ENCODE results near the gene STMN3.
"Not testable (repeated sequence)": the region's sequence is repeated elsewhere in the genome, so short reads cannot be mapped to it uniquely, and the experiment has no call there.

STMN3 gene

GRCh38 chr20:63660174-63660573, 7.0 kb upstream of the STMN3 start:
- DNase-seq; POLR2A ChIA-PET; CTCF ChIA-PET; H3K9me3 ChIP-seq (ENCODE audit: control extremely low read depth in 1 of 5, control insufficient read depth in 4 of 5, insufficient read depth in 2 of 5, low read depth in 1 of 5, low read length in 4 of 5); H3K27me3 ChIP-seq (replicated peaks in 2 of 5; ENCODE audit: control insufficient read depth in 4 of 5, insufficient read depth in 5 of 5, low read length in 4 of 5); H3K27ac ChIP-seq (ENCODE audit: insufficient read depth in 1 of 2, low read depth in 1 of 2, low read length in 2 of 2, poor library complexity in 1 of 2, severe bottlenecking in 2 of 2); H3K4me3 ChIP-seq (ENCODE audit: control insufficient read depth in 1 of 7, extremely low read depth in 1 of 7, insufficient read depth in 4 of 7, low read depth in 2 of 7, low read length in 6 of 7): not testable (repeated sequence)
- WGBS (ENCODE audit: insufficient coverage): 99% methylated on average over 7 of the region's 10 CpGs
- H3K4me1 ChIP-seq (ENCODE audit: control extremely low read depth in 1 of 4, control insufficient read depth in 4 of 4, insufficient read depth in 4 of 4, low read length in 3 of 4): peaks cover 0 to 25% (median 23%) of the 10 kb centered on the region in 4 experiments
- H3K36me3 ChIP-seq (ENCODE audit: control insufficient read depth in 4 of 4, insufficient read depth in 4 of 4, low read length in 3 of 4): peaks cover 0 to 47% (median 21%) of the 10 kb centered on the region in 4 experiments

- Histone ChIP-seq H3K9me3 (ENCODE audit: control extremely low read depth in 1 of 5, control insufficient read depth in 4 of 5, insufficient read depth in 2 of 5, low read depth in 1 of 5, low read length in 4 of 5) (no peaks in the 10 kb centered on the region), H3K27me3 (replicated peaks in 2 of 5; ENCODE audit: control insufficient read depth in 4 of 5, insufficient read depth in 5 of 5, low read length in 4 of 5) (no peaks in the 10 kb centered on the region), H3K4me3 (ENCODE audit: control insufficient read depth in 1 of 7, extremely low read depth in 1 of 7, insufficient read depth in 4 of 7, low read depth in 2 of 7, low read length in 6 of 7) (peak overlapping the region; percentile 76 to 98 (median 93)), H3K36me3 (ENCODE audit: control insufficient read depth in 4 of 4, insufficient read depth in 4 of 4, low read length in 3 of 4) (peaks cover 0 to 39% (median 18%) of the 10 kb centered on the region in 4 experiments), H3K4me1 (ENCODE audit: control extremely low read depth in 1 of 4, control insufficient read depth in 4 of 4, insufficient read depth in 4 of 4, low read length in 3 of 4) (peaks cover 0 to 33% (median 29%) of the 10 kb centered on the region in 4 experiments), H3K27ac (ENCODE audit: insufficient read depth in 1 of 2, low read depth in 1 of 2, low read length in 2 of 2, poor library complexity in 1 of 2, severe bottlenecking in 2 of 2) (peak overlapping the region; percentile 75 to 83)
- POLR2A ChIA-PET: no interaction called here
- CTCF ChIA-PET: interaction anchor here (1.6 to 2.1 kb wide), 2 partner anchors 18 to 99 kb away, joined by 3 to 5 read pairs; no protein-coding TSS in a partner anchor
- no peak for DNase-seq
- 88% methylated on average over 12 of the region's 13 CpGs for WGBS (ENCODE audit: insufficient coverage)
These were observed 6.1 kb upstream of the STMN3 start for GRCh38 chr20:63659370-63659769.

DNA sequence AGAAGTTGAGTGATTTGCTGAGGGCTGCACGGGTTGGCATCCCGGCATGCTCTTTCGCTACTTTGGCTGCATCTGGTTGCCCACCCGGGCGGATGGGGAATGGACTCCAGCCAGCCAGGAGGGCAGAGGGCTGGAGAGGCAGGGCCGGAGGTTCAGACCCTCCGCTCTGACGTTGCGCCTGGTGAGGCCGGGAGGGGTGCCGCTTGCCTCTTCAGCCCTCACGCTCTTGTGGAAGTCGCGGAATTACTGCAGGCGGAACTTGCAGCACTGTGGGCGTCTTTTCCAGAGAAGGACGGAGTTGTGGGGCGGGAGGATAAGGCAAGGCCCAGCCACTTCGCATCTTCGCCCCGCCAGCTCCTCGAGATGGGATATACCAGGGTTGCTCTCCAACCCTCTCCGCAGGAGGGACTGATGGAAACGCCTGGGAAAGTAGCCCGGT, 5.5 kb upstream of the STMN3 start:
- Histone ChIP-seq H3K4me3 (ENCODE audit: control insufficient read depth in 1 of 7, extremely low read depth in 1 of 7, insufficient read depth in 4 of 7, low read depth in 2 of 7, low read length in 6 of 7) (peak overlapping the region; percentile 76 to 98 (median 93)), H3K36me3 (ENCODE audit: control insufficient read depth in 4 of 4, insufficient read depth in 4 of 4, low read length in 3 of 4) (peaks cover 0 to 33% (median 15%) of the 10 kb centered on the region in 4 experiments), H3K27me3 (replicated peaks in 2 of 5; ENCODE audit: control insufficient read depth in 4 of 5, insufficient read depth in 5 of 5, low read length in 4 of 5) (no peaks in the 10 kb centered on the region), H3K9me3 (ENCODE audit: control extremely low read depth in 1 of 5, control insufficient read depth in 4 of 5, insufficient read depth in 2 of 5, low read depth in 1 of 5, low read length in 4 of 5) (no peaks in the 10 kb centered on the region), H3K4me1 (ENCODE audit: control extremely low read depth in 1 of 4, control insufficient read depth in 4 of 4, insufficient read depth in 4 of 4, low read length in 3 of 4) (peaks cover 0 to 39% (median 34%) of the 10 kb centered on the region in 4 experiments), H3K27ac (ENCODE audit: insufficient read depth in 1 of 2, low read depth in 1 of 2, low read length in 2 of 2, poor library complexity in 1 of 2, severe bottlenecking in 2 of 2) (peak overlapping the region; percentile 75 to 83)
- peak in 1 of 3 donors; percentile 49 for DNase-seq
- POLR2A ChIA-PET: interaction anchor here (1.2 kb wide), 1 partner anchor 17 kb away, joined by 8 read pairs; no protein-coding TSS in a partner anchor
- CTCF ChIA-PET: interaction anchor here (0.7 to 2.1 kb wide), 5 partner anchors 17 to 284 kb away, joined by 3 to 5 read pairs (median 3); no protein-coding TSS in a partner anchor
- 4% methylated on average over 25 of the region's 25 CpGs for WGBS (ENCODE audit: insufficient coverage)

DNA sequence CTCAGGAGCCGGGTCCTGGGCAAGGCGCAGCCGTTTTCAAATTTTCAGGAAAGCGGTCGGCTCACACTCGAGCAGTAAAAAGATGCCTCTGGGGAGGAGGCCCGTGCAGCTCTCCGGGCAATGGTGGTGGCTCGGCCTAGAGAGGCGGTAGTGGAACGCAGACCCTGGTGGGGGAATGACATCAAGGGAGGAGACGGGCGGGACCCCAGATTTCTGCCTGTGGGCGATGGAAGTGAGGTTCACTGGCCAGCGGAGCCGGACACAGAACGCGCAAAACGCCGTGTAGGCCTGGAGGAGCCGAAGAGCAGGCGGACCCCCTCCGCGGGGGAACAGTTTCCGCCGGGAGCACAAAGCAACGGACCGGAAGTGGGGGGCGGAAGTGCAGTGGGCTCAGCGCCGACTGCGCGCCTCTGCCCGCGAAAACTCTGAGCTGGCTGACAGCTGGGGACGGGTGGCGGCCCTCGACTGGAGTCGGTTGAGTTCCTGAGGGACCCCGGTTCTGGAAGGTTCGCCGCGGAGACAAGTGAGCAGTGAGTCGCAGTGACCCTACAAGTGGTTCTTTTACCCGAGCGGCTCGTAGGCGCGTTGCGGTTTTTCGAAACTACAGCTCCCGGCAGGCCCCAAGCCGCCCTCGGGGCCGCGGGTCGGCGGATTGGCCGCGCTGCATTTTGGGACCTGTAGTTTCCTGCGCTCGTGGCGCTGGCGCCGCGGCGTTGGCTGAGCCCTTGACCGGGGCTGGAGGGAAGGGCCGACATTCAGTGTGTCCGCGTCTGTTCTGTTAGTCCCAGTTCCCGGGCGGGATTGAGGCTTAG, 4.9 kb upstream of the STMN3 start, which contains the start of gene RTEL1:
TSS of gene RTEL1 (plus strand) at position 376 of the 812 bp plus-strand sequence. CDS start 1,091 bp downstream, outside the sequence.
- DNase-seq: peak; percentile 89 to 91 (median 91)
- Histone ChIP-seq H3K27ac (ENCODE audit: insufficient read depth in 1 of 2, low read depth in 1 of 2, low read length in 2 of 2, poor library complexity in 1 of 2, severe bottlenecking in 2 of 2) (peak within 1 kb of the TSS; percentile 75 to 83), H3K4me1 (ENCODE audit: control extremely low read depth in 1 of 4, control insufficient read depth in 4 of 4, insufficient read depth in 4 of 4, low read length in 3 of 4) (peaks cover 0 to 42% (median 36%) of the 10 kb centered on the region in 4 experiments), H3K9me3 (ENCODE audit: control extremely low read depth in 1 of 5, control insufficient read depth in 4 of 5, insufficient read depth in 2 of 5, low read depth in 1 of 5, low read length in 4 of 5) (no peaks in the 10 kb centered on the region), H3K36me3 (ENCODE audit: control insufficient read depth in 4 of 4, insufficient read depth in 4 of 4, low read length in 3 of 4) (peaks cover 0 to 27% (median 12%) of the 10 kb centered on the region in 4 experiments), H3K4me3 (ENCODE audit: control insufficient read depth in 1 of 7, extremely low read depth in 1 of 7, insufficient read depth in 4 of 7, low read depth in 2 of 7, low read length in 6 of 7) (peak within 1 kb of the TSS; percentile 76 to 98 (median 93)), H3K27me3 (replicated peaks in 2 of 5; ENCODE audit: control insufficient read depth in 4 of 5, insufficient read depth in 5 of 5, low read length in 4 of 5) (no peaks in the 10 kb centered on the region)
- CTCF ChIA-PET: interaction anchor here (0.7 to 2.1 kb wide), 6 partner anchors 11 to 285 kb away, joined by 3 to 5 read pairs (median 3); no protein-coding TSS in a partner anchor
- POLR2A ChIA-PET: interaction anchor here (1.2 kb wide), 1 partner anchor 16 kb away, joined by 8 read pairs; no protein-coding TSS in a partner anchor
- 3% methylated on average over 72 of the region's 73 CpGs for WGBS (ENCODE audit: insufficient coverage)

DNA sequence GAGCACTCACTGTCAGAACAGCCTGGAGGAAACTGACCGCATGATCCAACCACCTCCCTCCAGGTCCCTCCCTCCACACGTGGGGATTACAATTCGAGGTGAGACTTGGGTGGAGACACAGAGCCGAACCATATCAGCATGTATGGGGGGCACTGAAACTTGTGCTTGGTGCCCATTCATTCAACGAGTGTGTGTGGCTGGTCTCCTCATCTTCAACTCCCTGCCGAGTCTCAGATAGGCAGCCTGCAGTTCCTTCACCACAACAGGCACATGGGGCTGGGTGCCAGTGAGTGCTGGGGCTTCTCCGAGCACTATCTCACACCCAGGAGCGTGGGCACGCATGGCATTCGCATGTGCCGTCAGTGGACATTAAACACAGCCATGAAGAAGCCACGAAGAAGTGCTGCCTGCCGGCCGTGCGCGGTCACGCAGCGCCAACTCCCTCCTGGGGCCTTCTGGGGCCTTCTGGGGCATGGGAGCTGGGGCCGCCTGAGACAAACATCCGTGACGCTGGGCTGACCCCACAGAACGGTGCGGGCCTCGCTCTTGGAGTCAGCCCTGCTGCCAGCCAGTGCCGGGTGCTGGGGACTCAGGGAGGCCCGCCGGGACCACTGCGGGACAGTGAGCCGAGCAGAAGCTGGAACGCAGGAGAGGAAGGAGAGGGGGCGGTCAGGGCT, 4.2 kb upstream of the STMN3 start:
- H3K4me3 ChIP-seq (ENCODE audit: control insufficient read depth in 1 of 7, extremely low read depth in 1 of 7, insufficient read depth in 4 of 7, low read depth in 2 of 7, low read length in 6 of 7): peak overlapping the region; percentile 76 to 98 (median 93)
- DNase-seq: peak in 2 of 3 donors; percentile 26 to 51
- POLR2A ChIA-PET: interaction anchor here (1.2 kb wide), 1 partner anchor 15 kb away, joined by 8 read pairs; no protein-coding TSS in a partner anchor
- no peaks in the 10 kb centered on the region for H3K9me3 ChIP-seq (ENCODE audit: control extremely low read depth in 1 of 5, control insufficient read depth in 4 of 5, insufficient read depth in 2 of 5, low read depth in 1 of 5, low read length in 4 of 5)
- H3K4me1 ChIP-seq (ENCODE audit: control extremely low read depth in 1 of 4, control insufficient read depth in 4 of 4, insufficient read depth in 4 of 4, low read length in 3 of 4): peaks cover 0 to 46% (median 39%) of the 10 kb centered on the region in 4 experiments
- 78% methylated on average over 21 of the region's 31 CpGs for WGBS (ENCODE audit: insufficient coverage)
- CTCF ChIA-PET: interaction anchor here (0.9 to 2.1 kb wide), 6 partner anchors 9 to 286 kb away, joined by 3 to 5 read pairs (median 3); no protein-coding TSS in a partner anchor
- no peaks in the 10 kb centered on the region for H3K27me3 ChIP-seq (replicated peaks in 2 of 5; ENCODE audit: control insufficient read depth in 4 of 5, insufficient read depth in 5 of 5, low read length in 4 of 5)
- peaks cover 0 to 20% (median 6%) of the 10 kb centered on the region in 4 experiments for H3K36me3 ChIP-seq (ENCODE audit: control insufficient read depth in 4 of 4, insufficient read depth in 4 of 4, low read length in 3 of 4)
- H3K27ac ChIP-seq (ENCODE audit: insufficient read depth in 1 of 2, low read depth in 1 of 2, low read length in 2 of 2, poor library complexity in 1 of 2, severe bottlenecking in 2 of 2): peak overlapping the region; percentile 75 to 83

DNA sequence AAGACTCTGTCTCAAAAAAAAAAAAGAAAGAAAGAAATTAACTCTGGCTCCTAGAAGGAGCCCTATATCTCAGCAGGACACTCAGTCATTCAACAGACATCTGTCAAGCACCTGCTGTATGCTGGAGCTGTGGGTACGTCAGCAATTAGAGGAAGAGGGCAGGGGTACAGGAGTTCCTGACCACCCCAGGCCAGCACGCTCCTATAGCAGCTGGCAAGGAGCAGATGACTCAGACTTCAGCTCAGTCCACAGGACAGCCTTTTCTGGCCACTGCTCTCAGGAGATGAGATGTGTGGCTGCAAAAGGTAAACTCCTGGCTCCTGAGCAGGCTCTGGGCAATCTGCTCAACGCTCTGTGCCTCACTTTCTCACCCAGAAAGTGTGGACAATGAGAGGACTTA, 3.2 kb upstream of the STMN3 start:
- ChIA-PET CTCF (interaction anchor here (0.7 to 1.2 kb wide), 2 partner anchors 8 to 11 kb away, joined by 3 to 5 read pairs; no protein-coding TSS in a partner anchor), POLR2A (interaction anchor here (0.6 kb wide), 1 partner anchor 26 kb away, joined by 6 read pairs; no protein-coding TSS in a partner anchor)
- peaks cover 0 to 10% (median 3%) of the 10 kb centered on the region in 4 experiments for H3K36me3 ChIP-seq (ENCODE audit: control insufficient read depth in 4 of 4, insufficient read depth in 4 of 4, low read length in 3 of 4)
- DNase-seq: no peak
- 86% methylated on average over 3 of the region's 3 CpGs for WGBS (ENCODE audit: insufficient coverage)
- no peaks in the 10 kb centered on the region for H3K27me3 ChIP-seq (replicated peaks in 2 of 5; ENCODE audit: control insufficient read depth in 4 of 5, insufficient read depth in 5 of 5, low read length in 4 of 5)
- H3K4me3 ChIP-seq (ENCODE audit: control insufficient read depth in 1 of 7, extremely low read depth in 1 of 7, insufficient read depth in 4 of 7, low read depth in 2 of 7, low read length in 6 of 7): no peak overlapping the region
- H3K9me3 ChIP-seq (ENCODE audit: control extremely low read depth in 1 of 5, control insufficient read depth in 4 of 5, insufficient read depth in 2 of 5, low read depth in 1 of 5, low read length in 4 of 5): no peaks in the 10 kb centered on the region
- no peak overlapping the region for H3K27ac ChIP-seq (ENCODE audit: insufficient read depth in 1 of 2, low read depth in 1 of 2, low read length in 2 of 2, poor library complexity in 1 of 2, severe bottlenecking in 2 of 2)
- H3K4me1 ChIP-seq (ENCODE audit: control extremely low read depth in 1 of 4, control insufficient read depth in 4 of 4, insufficient read depth in 4 of 4, low read length in 3 of 4): peaks cover 0 to 54% (median 47%) of the 10 kb centered on the region in 4 experiments

Measured in common myeloid progenitor, CD34-positive (primary cell).